GM18520 (cell line): ENCODE results near the gene WFS1.

Experiments used
- ATAC-seq: cut with Tn5 transposase; IDR thresholded peaks from one replicate; pipeline ENCODE4 v1.9.1; 2021; ENCODE audit not compliant: unreplicated experiment

WFS1 gene

DNA sequence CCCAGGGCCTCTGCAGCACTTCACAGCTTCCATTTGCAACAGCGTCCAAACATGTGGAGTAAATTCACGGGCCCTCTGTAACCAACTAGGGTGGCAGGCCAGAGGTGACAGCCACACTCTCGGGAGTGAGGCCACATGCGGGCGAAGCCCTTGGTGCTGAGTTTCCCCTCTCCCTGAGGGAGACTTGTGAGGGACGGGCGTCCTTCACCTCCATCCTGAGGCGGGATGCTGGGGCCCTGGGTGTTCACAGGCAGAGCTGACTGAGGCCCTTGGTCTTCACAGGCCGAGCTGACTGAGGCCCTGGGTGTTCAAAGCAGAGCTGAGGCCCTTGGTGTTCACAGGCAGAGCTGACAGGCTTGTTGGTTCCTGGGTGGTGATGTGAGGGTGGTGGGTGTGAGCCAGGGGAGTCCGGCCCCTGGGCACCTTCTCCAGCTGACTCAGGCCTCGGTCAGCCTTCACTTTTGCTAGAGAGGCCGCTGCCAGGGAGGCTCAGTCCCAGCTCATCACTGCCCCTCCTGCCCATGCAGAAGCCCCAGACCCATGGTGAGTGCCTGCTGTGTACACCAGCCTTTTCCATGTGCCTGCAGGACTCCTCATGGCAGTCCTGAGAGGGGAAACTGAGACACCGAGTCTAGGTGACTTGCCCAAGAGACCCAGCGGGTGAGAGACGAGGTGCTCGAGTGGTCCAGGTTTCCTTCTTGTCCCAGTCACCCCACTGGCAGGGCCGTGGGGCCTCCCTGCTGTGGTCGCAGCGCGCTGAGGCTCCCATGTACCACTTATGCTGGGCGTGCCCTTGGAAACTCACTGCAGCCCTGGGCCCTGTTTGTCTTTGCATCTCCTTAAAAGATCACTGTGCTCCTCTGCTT, 8.5 kb downstream of the WFS1 start:
- ATAC-seq: no peak

DNA sequence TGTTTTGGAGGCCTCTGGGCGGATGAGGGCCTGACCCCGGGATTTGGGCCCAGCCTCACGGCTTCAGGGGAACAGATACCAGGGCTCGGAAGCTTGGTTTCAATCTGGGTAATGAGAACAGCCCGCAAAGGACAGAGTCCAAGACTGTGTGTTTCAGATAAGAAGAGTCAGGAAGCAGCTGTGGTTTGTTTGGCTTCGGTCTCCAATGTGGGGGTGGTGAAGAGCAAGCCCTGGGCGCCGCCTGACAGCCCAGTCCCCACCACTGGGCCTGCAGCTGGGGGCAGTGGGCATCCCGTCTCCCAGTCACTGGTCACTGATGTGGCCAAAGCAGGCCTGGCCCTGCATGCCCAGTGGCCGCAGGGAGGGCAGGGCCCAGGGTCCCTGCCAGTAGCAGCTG, 9.1 kb downstream of the WFS1 start:
- ATAC-seq: peak; percentile 48

DNA sequence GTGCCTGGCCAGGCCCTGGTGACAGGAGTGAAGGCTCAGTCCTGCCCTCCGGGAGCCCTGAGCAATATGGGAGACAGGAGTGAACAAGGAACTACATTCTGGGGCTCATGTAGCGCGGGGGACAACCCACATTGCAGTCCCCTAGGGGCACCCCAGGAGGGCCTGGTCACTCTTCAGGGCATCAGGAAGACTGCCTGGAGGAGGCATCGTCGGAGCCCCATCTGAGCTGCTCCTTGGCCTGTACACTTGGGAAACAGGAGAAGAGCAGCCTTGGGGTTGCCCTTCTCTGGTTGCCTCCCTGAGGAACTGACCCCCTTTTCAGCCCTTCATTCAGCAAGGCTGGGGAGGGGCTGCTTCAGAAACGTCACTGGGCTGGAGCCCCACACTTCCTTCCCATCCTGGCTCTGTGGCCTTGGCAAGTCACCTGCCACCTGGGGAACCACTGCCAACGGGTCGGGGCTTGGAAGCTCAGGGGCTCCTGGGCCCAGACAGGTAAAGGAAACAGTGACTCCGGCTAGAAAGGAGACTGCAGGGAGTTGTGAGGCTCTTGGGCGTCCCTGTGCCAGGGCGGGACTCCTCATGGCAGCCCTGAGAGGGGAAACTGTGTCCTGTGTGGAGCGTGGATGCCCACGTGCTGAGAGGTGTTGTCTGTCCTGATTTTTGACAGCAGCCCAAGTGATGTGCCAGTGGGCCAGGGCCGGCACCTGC, 10.1 kb downstream of the WFS1 start:
- no peak for ATAC-seq

DNA sequence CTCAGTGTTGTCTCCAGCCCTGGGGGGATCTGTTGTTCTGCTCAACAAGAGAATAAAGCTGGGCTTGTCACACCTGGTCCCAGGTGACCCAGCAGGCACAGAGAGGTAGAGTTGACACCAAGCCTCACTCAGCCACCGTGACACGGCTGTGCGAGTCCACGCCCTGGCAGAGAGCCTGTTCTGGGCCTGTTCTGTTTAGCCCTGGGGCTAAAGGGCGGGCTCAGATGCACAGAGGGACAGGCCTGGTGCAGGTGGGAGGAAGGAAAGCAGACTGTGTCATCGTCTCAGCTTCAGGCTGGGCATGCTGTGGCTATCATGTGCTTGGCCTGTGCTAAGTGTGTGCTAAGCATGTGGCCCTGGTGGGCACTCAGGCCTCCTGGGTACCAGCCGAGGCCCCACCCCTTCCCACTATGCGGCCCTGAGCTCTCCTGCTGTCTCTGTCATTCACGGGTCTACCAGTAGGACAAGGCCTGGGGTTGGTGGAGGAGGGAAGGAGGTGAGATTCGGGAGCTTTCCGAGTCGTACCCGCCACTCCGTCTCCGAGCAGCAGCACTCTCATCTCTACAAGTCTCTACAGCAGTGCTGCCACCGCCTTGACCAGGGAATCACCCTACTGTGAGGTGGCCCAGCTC, 10.8 kb downstream of the WFS1 start:
- ATAC-seq: no peak

DNA sequence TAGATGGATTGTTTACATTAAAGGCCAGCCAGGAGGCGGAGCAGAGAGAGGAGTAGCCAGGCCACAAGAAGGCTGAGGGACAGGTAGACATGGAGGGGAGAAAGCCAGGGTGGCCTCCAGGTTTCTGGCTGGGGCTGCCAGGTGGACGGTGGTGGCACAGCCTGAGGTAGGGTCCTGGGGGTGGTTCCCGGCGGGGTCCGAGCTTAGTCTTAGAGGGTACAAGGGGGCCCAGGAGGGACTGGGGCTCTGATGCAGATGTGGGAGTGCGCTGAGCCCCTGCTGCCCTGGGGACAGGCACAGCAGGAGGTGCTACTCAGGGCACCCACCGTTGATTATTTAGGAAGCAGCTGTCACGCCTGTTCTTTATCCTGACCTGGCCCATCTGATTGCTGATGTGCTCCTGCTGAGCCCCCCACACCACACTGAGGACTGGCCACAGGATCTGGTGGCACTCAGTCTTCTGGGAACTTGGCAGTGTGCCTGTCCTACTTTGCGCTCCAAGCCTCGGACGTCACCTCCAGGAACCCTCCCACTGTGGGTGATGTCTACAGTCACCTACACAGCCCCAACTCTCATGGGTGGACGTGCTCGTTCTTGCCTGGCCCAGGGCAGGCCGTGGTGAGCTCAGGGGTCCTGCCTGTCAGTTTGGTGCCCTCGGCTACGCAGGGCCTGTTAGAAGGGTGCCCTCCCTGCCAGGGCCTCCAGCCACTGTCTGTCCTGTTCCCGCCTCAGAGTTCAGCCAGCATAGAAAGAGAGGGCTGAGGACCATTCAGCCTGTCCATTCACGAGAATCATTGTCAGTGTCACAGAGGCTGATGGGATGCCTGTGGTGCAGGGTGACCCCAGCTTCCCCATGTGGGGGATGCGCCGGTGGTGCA, 12.0 kb downstream of the WFS1 start:
- ATAC-seq: no peak

DNA sequence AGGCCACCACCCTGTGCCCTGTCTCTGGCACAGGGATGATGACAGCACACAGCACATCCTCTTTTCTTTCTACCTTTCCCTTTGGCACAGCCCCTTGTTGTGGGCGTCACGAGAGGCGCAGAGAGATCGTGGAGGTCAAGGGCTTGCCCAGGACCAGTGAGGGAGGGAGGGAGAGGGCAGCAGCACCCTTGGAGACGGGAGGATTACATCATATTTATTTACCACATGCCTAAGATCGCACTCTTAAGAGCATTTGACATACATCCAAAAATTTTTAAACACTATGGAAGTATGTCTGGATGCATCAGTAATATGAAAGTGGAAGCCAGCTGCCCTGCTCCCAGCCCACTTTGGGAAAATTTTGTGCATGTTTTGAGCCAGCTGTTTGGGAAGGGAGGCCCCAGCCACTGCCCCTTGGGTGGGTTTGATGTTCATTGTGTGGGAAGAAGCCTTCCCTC, 12.7 kb downstream of the WFS1 start:
- ATAC-seq: no peak

DNA sequence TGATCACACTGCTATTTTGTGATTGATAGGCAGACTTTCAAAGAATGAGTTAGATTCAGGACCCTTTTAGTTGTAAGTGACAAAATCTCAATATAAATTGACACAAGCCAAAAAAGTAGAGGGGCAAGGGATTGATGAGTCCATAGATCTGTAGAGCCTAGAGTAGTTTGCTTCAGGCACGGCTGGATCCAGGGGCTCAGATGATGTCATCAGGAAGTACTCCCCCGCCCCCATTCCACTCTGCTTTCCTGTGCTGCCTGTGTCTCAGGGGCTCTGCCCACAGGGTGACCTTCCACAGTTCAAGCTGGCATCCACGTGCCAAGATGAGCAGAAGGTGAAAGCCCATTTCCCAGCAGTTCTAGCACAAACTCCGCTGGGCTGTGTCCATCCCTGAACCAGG, 13.6 kb downstream of the WFS1 start:
- ATAC-seq: no peak

DNA sequence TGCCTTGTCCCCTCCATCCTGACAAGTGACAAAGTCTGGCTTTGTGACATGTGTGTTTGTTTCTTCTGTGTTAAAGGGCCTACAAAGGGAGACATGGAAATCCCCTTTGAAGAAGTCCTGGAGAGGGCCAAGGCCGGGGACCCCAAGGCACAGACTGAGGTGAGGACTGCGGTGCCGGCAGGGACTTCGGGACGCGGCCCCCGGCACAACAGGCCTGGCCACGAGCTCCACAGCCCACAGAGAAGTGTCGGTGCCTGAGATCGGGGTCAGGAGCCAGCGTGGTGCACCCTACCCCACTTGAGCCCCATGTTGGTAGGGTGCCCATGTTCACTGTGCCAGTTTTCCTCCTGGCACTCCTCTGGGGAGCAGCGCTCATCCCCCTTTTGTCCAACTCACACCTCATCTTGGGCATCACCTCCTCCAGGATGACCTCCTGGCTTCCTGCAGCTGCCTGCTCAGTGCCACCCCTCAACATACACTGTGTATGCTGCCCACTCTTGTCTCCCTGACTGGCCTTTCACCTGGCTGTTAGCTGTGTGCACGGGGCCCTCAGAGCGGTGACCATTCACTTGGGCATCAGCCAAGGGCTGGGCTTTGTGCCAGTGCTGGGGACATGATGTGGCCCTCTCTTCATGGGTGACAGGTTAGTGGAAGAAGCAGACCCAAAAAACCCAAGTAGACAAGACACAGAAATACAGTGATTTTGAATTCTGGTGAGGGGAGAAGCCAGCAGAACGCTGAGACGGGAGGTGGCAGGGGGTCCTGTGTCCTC, 17.6 kb downstream of the WFS1 start:
- no peak for ATAC-seq

DNA sequence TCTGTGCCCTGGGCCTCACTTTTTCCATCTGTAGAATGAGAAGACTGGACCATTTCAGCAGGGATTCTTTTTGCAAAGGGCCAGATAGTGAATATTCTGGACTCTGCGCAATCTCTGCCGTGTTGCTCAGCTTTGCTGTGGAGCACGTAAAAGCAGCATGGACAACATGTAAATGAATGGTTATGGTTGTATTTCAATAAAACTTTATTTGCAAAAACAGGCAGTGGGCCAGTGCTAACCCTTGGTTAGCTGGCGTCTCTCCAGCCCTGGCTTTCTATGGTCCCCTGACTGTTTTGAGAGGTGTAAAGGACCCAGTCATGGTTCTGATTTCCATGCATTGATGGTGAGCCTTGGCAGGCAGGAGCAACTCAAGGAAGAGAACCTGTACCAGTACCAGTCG, 18.7 kb downstream of the WFS1 start:
- ATAC-seq: no peak

DNA sequence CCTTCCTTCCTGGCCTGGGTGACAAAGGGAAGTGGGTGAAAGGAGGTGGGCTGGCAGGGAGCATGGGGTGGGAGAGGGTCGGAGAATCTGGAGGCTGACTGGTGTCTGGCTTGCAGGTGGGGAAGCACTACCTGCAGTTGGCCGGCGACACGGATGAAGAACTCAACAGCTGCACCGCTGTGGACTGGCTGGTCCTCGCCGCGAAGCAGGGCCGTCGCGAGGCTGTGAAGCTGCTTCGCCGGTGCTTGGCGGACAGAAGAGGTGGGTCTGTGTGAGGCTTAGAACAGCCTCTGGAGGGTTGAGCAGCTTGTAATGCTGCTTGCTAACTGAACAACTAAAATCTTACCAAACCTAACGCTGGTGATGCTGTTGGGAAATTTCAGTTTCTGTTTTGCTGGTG, 19.2 kb downstream of the WFS1 start:
- no peak for ATAC-seq

DNA sequence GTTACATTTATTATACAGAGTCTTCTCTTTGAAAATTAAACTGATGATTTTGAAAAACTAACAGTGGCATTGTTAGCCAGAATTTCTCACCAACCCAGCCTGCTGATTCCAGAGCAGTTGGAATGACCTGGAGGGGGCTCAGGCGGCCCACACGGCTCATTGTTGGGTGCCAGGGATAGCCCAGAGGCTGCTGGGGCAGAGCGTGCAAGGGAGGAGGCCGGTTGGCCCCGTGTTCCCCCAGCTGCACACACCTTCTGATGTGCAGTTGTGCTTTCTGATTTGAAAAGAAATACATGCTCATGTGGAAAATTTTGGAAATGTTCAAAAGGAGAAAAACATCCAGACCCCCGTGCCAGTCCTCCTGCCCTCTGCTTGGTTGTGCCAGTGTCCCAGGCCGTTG, 20.6 kb downstream of the WFS1 start:
- no peak for ATAC-seq

DNA sequence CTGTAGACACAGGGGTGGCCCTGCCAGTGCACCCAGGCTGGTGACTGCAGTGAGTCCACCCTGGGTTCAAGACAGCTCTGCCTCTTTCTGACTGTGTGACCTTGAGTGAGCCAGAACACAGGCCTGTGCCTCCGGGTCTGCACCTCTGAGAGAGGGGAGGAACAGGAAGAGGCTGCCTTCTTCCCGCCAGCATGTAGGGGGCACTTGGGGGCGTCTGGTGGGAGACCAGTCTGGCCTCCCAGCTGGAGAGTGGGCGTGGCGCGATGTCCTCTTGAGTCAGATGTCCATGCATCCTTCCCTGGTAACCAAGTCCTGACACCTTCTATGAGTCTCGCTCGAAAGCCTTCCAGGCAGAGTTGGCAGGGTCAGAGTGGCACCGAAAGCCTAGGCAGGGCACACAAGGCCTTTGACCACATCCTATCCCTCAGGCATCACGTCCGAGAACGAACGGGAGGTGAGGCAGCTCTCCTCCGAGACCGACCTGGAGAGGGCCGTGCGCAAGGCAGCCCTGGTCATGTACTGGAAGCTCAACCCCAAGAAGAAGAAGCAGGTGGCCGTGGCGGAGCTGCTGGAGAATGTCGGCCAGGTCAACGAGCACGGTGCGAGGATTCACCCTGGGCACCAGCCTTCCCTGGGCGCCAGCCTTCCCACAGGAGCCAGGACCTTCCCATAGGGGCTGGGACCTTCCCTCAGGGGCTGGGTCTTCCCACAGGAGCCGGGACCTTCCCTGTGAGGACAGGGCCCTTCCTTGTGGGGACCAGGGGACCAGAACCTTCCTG, 21.3 kb downstream of the WFS1 start:
- no peak for ATAC-seq

DNA sequence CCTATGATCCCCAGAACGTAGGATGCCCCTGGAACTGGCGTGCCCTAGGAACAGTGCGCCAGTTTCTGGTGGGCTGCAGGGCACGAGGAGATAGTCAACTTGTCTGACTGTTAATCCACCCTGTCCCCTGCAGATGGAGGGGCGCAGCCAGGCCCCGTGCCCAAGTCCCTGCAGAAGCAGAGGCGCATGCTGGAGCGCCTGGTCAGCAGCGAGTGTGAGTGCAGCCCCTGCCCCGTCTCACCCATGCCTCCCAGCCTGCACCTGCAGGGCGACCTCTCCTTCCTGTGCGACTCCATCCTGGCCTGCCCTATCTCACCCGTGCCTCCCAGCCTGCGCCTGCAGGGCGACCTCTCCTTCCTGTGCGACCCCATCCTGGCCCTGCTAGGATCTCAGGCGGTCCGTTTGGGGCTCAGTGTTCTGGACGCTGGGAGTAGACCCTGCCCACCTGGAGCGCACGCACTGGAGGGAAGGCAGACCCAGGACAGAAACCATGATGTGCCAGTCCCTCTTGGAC, 22.2 kb downstream of the WFS1 start:
- no peak for ATAC-seq

DNA sequence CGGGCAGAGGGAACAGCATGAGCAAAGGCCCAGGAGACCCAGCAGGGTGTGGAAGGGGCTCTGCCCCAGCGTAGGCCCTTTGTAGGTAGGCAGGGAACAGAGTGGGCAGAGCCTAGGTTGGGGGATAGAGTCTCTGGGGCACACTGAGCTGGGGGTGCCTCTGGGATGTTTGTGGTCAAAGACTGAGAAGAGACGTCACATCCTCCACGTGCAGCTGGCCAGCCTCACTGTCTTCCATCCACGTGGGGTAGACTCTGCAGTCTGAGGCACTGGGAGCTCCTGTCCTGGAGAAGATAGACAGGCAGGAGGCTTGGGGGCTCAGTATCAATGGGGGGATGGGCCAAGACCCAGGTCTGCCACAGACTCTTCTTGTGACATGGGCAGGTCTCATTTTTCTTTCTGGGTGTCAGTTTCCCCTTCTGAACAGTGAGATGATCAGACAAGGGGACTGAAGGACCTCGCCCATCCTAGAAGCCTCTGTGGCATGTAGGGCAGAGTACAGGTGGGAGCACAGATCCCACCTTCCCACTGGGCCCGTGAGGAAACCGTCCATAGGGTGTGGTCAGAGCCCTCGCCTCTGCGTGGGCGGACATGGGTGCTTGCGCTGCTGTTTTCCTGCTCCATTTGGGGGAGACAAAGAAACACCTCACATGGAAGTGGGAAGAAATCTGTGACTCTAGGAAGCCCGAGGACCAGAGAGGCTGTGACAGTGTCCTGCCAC, 22.9 kb downstream of the WFS1 start:
- ATAC-seq: no peak

DNA sequence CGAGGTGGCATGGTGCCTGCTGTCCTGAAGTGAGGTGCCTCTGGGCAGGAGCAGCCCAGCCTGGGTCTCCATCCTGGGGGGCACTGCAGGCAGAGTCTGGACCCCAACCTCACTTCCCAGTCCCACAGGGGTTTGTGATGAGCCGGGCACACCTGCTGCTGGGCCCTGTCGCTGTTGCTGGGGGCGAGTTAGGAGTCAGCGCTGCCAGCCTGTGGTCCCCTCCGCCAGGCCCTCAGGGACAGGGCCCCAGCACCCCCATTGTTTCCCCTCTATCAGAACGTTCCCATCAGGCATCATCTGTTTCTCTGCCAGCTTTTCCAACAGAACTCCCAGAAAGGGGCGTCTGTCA, 23.4 kb downstream of the WFS1 start:
- no peak for ATAC-seq

DNA sequence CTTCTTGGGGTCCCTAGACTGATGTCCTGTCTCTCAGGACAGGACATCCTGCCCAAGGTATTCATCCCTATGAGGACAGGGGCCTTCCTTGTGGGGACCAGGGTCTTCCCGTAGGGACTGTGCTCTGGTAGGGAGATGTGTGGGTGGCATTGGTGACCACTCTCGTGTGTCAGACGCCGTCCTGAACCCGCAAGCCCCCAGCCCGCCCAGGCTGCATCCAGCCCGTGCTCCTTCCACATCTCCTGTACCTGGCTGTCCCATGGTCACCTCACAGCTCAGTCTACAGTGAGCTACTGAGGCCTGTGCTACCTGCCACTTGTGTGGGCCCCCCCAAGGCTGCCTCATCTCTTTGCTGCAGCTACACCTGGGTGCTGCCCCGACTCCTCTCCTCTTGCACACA, 24.0 kb downstream of the WFS1 start:
- no peak for ATAC-seq

DNA sequence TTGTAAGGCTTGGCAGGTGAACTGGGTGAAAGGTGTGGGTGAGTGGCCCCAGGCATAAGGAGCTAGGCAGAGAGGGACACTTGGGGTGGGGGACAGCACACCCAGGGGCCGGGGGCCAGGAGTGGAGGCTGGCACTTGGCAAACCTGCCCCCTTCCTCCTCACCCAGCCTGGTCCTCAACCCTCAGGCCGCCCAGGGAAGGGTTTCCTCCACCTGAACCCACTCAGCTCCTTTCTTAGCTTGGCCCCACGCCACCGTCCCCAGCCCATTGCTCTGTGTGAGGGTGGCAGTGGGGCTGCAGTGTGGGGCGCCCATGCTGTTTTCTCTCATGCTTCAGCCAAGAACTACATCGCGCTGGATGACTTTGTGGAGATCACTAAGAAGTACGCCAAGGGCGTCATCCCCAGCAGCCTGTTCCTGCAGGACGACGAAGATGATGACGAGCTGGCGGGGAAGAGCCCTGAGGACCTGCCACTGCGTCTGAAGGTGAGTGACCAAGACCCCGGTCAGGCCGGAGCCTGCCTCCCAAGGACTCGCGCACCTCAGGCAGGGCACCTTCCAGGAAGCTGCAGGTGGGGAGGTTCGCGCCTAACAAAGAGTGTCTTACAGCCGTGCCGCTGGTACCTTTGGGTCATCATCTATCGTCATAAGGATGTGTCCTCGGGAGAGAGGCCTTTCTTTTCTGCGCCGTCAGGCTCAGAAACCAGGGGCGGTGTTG, 25.2 kb downstream of the WFS1 start:
- no peak for ATAC-seq

DNA sequence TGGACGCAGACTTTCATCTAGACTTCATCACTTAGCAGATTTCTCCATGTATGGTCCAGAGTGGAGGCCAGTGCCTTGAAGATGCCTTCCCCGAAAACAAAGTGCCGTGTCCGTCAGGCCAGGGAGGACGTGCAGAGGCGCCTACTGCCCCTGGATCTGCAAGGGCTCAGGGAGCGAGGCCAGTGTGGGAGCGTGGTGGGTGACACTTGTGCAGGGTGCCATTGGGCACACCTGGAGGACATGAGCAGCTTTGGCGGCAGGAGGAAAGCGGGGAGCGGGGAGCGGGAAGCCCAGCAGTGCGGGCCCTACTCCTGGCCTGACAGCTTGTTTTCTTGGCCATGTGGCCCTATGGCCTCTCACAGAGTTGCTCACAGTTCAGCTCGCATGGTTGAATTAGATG, 25.8 kb downstream of the WFS1 start:
- ATAC-seq: no peak
